HG02588 (cell line): ENCODE measurements around the gene ATP8B4.
A peak's percentile ranks its signal among the peaks of the same experiment; 100 is the strongest.
"Not testable (repeated sequence)": the region's sequence is repeated elsewhere in the genome, so short reads cannot be mapped to it uniquely, and the experiment has no call there.

Experiments
- ATAC-seq: cut with Tn5 transposase; IDR thresholded peaks from one replicate; pipeline ENCODE4 v1.9.1; 2021; ENCODE audit warnings: mild to moderate bottlenecking, moderate library complexity; ENCODE audit not compliant: unreplicated experiment

Gene ATP8B4

GRCh38 chr15:50112488-50113186 lies 6.4 kb downstream of the ATP8B4 start:
- ATAC-seq = no peak

- ATAC-seq = no peak
Measured at GRCh38 chr15:50110285-50110684, 8.7 kb downstream of the ATP8B4 start.

- ATAC-seq = no peak
Measured at GRCh38 chr15:50109076-50109987, 9.7 kb downstream of the ATP8B4 start.

GRCh38 chr15:50108461-50108860 lies 10.6 kb downstream of the ATP8B4 start:
- no peak for ATAC-seq

GRCh38 chr15:50107591-50108408 lies 11.2 kb downstream of the ATP8B4 start:
- peak; percentile 95 for ATAC-seq

GRCh38 chr15:50107157-50107556 lies 11.9 kb downstream of the ATP8B4 start:
- ATAC-seq = no peak

GRCh38 chr15:50106457-50106856 lies 12.6 kb downstream of the ATP8B4 start:
- no peak for ATAC-seq

GRCh38 chr15:50100486-50100885 lies 18.5 kb downstream of the ATP8B4 start:
- ATAC-seq = no peak

GRCh38 chr15:50098545-50098944 lies 20.5 kb downstream of the ATP8B4 start:
- no peak for ATAC-seq

GRCh38 chr15:50095938-50096821 lies 22.9 kb downstream of the ATP8B4 start:
- ATAC-seq = no peak

GRCh38 chr15:50089386-50089785 lies 29.6 kb downstream of the ATP8B4 start:
- not testable (repeated sequence) for ATAC-seq

- ATAC-seq = no peak
Measured at GRCh38 chr15:50084932-50085331, 34.1 kb downstream of the ATP8B4 start.

GRCh38 chr15:50083424-50084025 lies 35.5 kb downstream of the ATP8B4 start:
- ATAC-seq = no peak

- no peak for ATAC-seq
Measured at GRCh38 chr15:50082066-50082465, 37.0 kb downstream of the ATP8B4 start.

GRCh38 chr15:50077651-50078050 lies 41.4 kb downstream of the ATP8B4 start:
- ATAC-seq = no peak

GRCh38 chr15:50077176-50077575 lies 41.9 kb downstream of the ATP8B4 start:
- no peak for ATAC-seq

- ATAC-seq = no peak
Measured at GRCh38 chr15:50075319-50075718, 43.7 kb downstream of the ATP8B4 start.

- ATAC-seq = no peak
Measured at GRCh38 chr15:50071551-50072258, 47.3 kb downstream of the ATP8B4 start.

GRCh38 chr15:50068016-50068415 lies 51.0 kb downstream of the ATP8B4 start:
- ATAC-seq = no peak
